ENCODE data around the gene UPF1.
A peak's percentile ranks its signal among the peaks of the same experiment; 100 is the strongest.

- TF ChIP-seq, protein P1, sequence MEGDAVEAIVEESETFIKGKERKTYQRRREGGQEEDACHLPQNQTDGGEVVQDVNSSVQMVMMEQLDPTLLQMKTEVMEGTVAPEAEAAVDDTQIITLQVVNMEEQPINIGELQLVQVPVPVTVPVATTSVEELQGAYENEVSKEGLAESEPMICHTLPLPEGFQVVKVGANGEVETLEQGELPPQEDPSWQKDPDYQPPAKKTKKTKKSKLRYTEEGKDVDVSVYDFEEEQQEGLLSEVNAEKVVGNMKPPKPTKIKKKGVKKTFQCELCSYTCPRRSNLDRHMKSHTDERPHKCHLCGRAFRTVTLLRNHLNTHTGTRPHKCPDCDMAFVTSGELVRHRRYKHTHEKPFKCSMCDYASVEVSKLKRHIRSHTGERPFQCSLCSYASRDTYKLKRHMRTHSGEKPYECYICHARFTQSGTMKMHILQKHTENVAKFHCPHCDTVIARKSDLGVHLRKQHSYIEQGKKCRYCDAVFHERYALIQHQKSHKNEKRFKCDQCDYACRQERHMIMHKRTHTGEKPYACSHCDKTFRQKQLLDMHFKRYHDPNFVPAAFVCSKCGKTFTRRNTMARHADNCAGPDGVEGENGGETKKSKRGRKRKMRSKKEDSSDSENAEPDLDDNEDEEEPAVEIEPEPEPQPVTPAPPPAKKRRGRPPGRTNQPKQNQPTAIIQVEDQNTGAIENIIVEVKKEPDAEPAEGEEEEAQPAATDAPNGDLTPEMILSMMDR (IDR thresholded peaks at IDR 0.05) = peak; percentile 60 to 90 (median 78)
- TF ChIP-seq POLR2AphosphoS5 (IDR thresholded peaks at IDR 0.05) (peak in 1 of 3 donors; percentile 13), POLR2A (IDR thresholded peaks at IDR 0.05) (no peak)
Observed at GRCh38 chr19:18865973-18866799, 34.4 kb downstream of the UPF1 start.
